CD14-positive monocyte (primary cell): ENCODE measurements around the gene P3H4. TPM values are rescaled to one million over a fixed set of nuclear protein-coding genes. Genes with fewer than 3 reads are reported as not detected.

ENCODE experiments used
- DNase-seq, 3 donors: peaks; one replicate each; pipeline ENCODE4 v3.0.0-alpha.2; 2011 to 2022
- H2AFZ ChIP-seq: 2 replicates; pipeline ENCODE4 v1.6.0; 2012; ENCODE audit warnings: mild to moderate bottlenecking, low read depth, low read length, inconsistent platforms; ENCODE audit not compliant: insufficient read depth, poor library complexity, severe bottlenecking
- H3K27ac ChIP-seq, 2 donors: 1 replicate in 1 of 2; 2 replicates in 1 of 2; pipeline ENCODE4 v1.5.1; 2012 to 2013; ENCODE audit warnings: low read length in 2 of 2, control low read depth in 1 of 2, inconsistent platforms in 1 of 2, low read depth in 1 of 2, mild to moderate bottlenecking in 1 of 2
- H3K27me3 ChIP-seq, 2 donors: one replicate each; pipeline versions ENCODE4 v1.6.0 to v1.6.1; 2011 to 2013; ENCODE audit warnings: low read length in 2 of 2; ENCODE audit not compliant: control insufficient read depth in 2 of 2, insufficient read depth in 2 of 2
- H3K36me3 ChIP-seq, 2 donors: replicated peaks in 1 of 2; 1 replicate in 1 of 2; 2 replicates in 1 of 2; pipeline versions ENCODE4 v1.5.1 to v1.6.1; 2012 to 2013; ENCODE audit warnings: low read length in 2 of 2, control low read depth in 1 of 2, inconsistent platforms in 1 of 2, mild to moderate bottlenecking in 1 of 2; ENCODE audit not compliant: insufficient read depth in 2 of 2, control insufficient read depth in 1 of 2
- H3K4me1 ChIP-seq, 2 donors: 1 replicate in 1 of 2; 2 replicates in 1 of 2; pipeline versions ENCODE4 v1.5.1 to v1.6.1; 2012 to 2013; ENCODE audit warnings: low read length in 2 of 2, control low read depth in 1 of 2, inconsistent platforms in 1 of 2, mild to moderate bottlenecking in 1 of 2, moderate library complexity in 1 of 2; ENCODE audit not compliant: insufficient read depth in 2 of 2, control insufficient read depth in 1 of 2
- H3K4me2 ChIP-seq: replicated peaks from 2 replicates; pipeline ENCODE3; 2012; ENCODE audit warnings: low read length, moderate library complexity, mild to moderate bottlenecking; ENCODE audit not compliant: poor library complexity, severe bottlenecking; ENCODE audit errors: extremely low read depth
- H3K4me3 ChIP-seq, 3 experiments: fragments of 200-600 bp in 1 of 3; sonication (generic) in 1 of 3; replicated peaks in 1 of 3; 1 replicate in 2 of 3; 2 replicates in 1 of 3; pipeline ENCODE4 v1.5.1; 2011 to 2013; ENCODE audit warnings: low read length in 3 of 3, mild to moderate bottlenecking in 3 of 3, control low read depth in 2 of 3, low read depth in 2 of 3, inconsistent platforms in 1 of 3, moderate library complexity in 1 of 3
- H3K79me2 ChIP-seq: 2 replicates; pipeline ENCODE4 v1.6.0; 2012; ENCODE audit warnings: mild to moderate bottlenecking, control low read depth, inconsistent platforms, low read length, moderate library complexity; ENCODE audit not compliant: insufficient read depth
- H3K9ac ChIP-seq: 2 replicates; pipeline ENCODE4 v1.6.0; 2017; ENCODE audit warnings: low read length, mild to moderate bottlenecking; ENCODE audit not compliant: insufficient read depth, poor library complexity, severe bottlenecking
- H3K9me3 ChIP-seq, 2 donors: replicated peaks in 1 of 2; 1 replicate in 1 of 2; 2 replicates in 1 of 2; pipeline versions ENCODE4 v1.5.1 to v1.6.1; 2012 to 2013; ENCODE audit warnings: low read length in 2 of 2, control low read depth in 1 of 2; ENCODE audit not compliant: control insufficient read depth in 1 of 2, insufficient read depth in 1 of 2
- H4K20me1 ChIP-seq: 2 replicates; pipeline ENCODE4 v1.6.0; 2012; ENCODE audit warnings: mild to moderate bottlenecking, low read length, control low read depth, moderate library complexity; ENCODE audit not compliant: insufficient read depth
- H3K27ac Mint-ChIP-seq, 7 donors: one replicate each; pipeline ENCODE4 v1.8.0; 2020; ENCODE audit warnings: mild to moderate bottlenecking in 7 of 7, mixed read lengths in 7 of 7, moderate library complexity in 6 of 7, inconsistent platforms in 2 of 7
- H3K27me3 Mint-ChIP-seq, 3 donors: one replicate each; pipeline ENCODE4 v1.8.0; 2021 to 2022; ENCODE audit warnings: low read depth in 3 of 3, mild to moderate bottlenecking in 3 of 3, mixed read lengths in 3 of 3, moderate library complexity in 3 of 3, inconsistent platforms in 1 of 3
- H3K36me3 Mint-ChIP-seq, 2 donors: one replicate each; pipeline ENCODE4 v1.8.0; 2020; ENCODE audit warnings: mixed read lengths in 2 of 2, inconsistent platforms in 1 of 2, mild to moderate bottlenecking in 1 of 2
- H3K4me1 Mint-ChIP-seq: one replicate; pipeline ENCODE4 v1.8.0; 2020; ENCODE audit warnings: mild to moderate bottlenecking, mixed read lengths
- H3K4me3 Mint-ChIP-seq, 2 donors: one replicate each; pipeline ENCODE4 v1.8.0; 2020; ENCODE audit warnings: mild to moderate bottlenecking in 2 of 2, mixed read lengths in 2 of 2, moderate library complexity in 1 of 2
- H3K9me3 Mint-ChIP-seq, 7 donors: one replicate each; pipeline ENCODE4 v1.8.0; 2020 to 2022; ENCODE audit warnings: mixed read lengths in 7 of 7, mild to moderate bottlenecking in 6 of 7, moderate library complexity in 6 of 7, inconsistent platforms in 2 of 7
- WGBS: methylation state at CpG from one replicate; pipeline ENCODE4 v1.1.5; 2013; ENCODE audit warnings: missing lambda C conversion rate; ENCODE audit not compliant: insufficient coverage; 5-methylcytosine and 5-hydroxymethylcytosine counted together
- intact Hi-C, 2 donors: fragments of 100-400 bp; cut with micrococcal nuclease; formaldehyde crosslinking; loops; one replicate each; pipeline versions ENCODE4 v1.15.0 to v1.15.1; 2023
- polyA plus RNA-seq, 3 donors: library from polyadenylated mRNA; depleted of rRNA in 1 of 3; unstranded in 2 of 3; stranded (reverse) in 1 of 3; fragments of 300-500 nt in 2 of 3; fragments of >200 nt in 1 of 3; fragmentation: Illumina TruSeq in 2 of 3; gene quantifications; 1 replicate in 2 of 3; 2 replicates in 1 of 3; pipeline ENCODE4 v1.2.3, GENCODE V29; 2012 to 2021
- TF ChIP-seq, protein P1 (sequence below): fragments of 200-600 bp; IDR thresholded peaks from one replicate; pipeline ENCODE4 v1.8.0; 2022; ENCODE audit warnings: antibody characterized with exemption, mild to moderate bottlenecking

Gene P3H4
- polyA plus RNA-seq, 3 donors, result 0.13 to 0.46 (median 0.16) TPM

DNA sequence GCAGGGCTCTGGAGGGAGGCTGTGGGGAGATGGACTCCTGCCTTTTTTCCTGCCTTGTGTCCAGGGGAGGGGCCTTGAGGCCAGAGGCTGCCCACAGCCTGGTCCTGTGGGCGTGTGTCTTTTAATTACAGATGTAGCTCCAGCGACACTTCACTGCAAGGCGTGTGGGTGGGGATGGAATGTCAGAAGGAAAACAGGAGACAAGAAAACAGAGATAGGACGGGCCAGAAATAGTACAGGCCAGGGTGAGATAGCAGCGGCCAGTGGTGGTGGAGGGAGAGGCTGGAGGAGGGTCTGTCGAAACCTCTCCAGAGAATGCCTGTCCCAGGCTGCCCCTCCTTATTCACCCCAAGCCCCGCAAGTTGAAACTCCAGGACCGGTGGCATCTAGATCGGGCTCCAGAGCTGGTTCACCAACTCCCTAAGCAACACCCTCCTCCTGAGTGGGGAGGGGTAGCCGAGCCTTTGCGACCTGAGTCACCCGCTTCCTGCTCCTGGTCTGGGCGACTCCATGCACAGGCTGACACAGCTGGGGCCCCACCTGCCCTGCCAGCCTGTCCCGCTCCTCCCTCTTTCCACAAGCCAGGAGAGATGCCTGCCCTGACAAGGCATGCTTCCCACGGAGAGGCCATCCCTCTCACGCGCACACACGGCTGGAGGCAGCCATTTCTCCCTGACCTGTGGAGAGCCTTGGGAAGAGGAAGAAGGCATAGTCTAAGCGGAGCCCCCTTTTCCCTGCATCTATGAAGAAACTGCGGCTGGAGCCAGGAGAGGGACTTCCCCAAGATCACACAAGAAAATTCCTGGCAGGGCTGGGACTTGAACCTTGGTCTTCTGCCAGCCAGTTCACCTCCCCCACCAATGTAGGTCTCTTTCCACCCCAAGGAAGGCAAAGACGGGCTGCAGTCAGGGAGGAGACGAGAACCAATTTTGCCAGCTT, 18.6 kb downstream of the P3H4 start:
- H3K27me3 ChIP-seq, result no peaks in the 10 kb centered on the region
- no peaks in the 10 kb centered on the region for H3K36me3 Mint-ChIP-seq
- peak in 2 of 3 donors; percentile 17 to 21 for DNase-seq
- no peak overlapping the region for H3K27ac ChIP-seq
- peak overlapping the region; percentile 60 for H2AFZ ChIP-seq
- peaks cover 2 to 7% (median 5%) of the 10 kb centered on the region in 3 donors for H3K27me3 Mint-ChIP-seq
- peaks cover 23 to 25% of the 10 kb centered on the region in 2 donors for H3K4me1 ChIP-seq
- no peaks in the 10 kb centered on the region for H3K36me3 ChIP-seq
- H3K9ac ChIP-seq, result no peak overlapping the region
- peaks cover 0 to 2% (median 0%) of the 10 kb centered on the region in 7 donors for H3K9me3 Mint-ChIP-seq
- WGBS, result 51% methylated on average over 8 of the region's 22 CpGs
- H3K4me1 Mint-ChIP-seq, result peaks cover 35% of the 10 kb centered on the region
- no peaks in the 10 kb centered on the region for H3K9me3 ChIP-seq
- no peaks in the 10 kb centered on the region for H4K20me1 ChIP-seq
- no peaks in the 10 kb centered on the region for H3K79me2 ChIP-seq
- intact Hi-C loops, result no loop called here
- no peak overlapping the region for H3K4me3 ChIP-seq
- TF ChIP-seq, protein P1, sequence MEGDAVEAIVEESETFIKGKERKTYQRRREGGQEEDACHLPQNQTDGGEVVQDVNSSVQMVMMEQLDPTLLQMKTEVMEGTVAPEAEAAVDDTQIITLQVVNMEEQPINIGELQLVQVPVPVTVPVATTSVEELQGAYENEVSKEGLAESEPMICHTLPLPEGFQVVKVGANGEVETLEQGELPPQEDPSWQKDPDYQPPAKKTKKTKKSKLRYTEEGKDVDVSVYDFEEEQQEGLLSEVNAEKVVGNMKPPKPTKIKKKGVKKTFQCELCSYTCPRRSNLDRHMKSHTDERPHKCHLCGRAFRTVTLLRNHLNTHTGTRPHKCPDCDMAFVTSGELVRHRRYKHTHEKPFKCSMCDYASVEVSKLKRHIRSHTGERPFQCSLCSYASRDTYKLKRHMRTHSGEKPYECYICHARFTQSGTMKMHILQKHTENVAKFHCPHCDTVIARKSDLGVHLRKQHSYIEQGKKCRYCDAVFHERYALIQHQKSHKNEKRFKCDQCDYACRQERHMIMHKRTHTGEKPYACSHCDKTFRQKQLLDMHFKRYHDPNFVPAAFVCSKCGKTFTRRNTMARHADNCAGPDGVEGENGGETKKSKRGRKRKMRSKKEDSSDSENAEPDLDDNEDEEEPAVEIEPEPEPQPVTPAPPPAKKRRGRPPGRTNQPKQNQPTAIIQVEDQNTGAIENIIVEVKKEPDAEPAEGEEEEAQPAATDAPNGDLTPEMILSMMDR, result no peak
- H3K4me2 ChIP-seq, result no peak overlapping the region
- no peak overlapping the region for H3K4me3 Mint-ChIP-seq
- H3K27ac Mint-ChIP-seq, result peak overlapping the region in 1 of 7 donors; percentile 15

- Histone ChIP-seq H3K36me3 (no peaks in the 10 kb centered on the region), H3K9me3 (no peaks in the 10 kb centered on the region), H4K20me1 (peaks cover 22% of the 10 kb centered on the region), H3K27ac (peak overlapping the region in 1 of 2 donors; percentile 82), H3K4me2 (peak overlapping the region; percentile 92), H3K4me3 (no peak overlapping the region), H3K79me2 (no peaks in the 10 kb centered on the region), H2AFZ (no peak overlapping the region), H3K9ac (no peak overlapping the region), H3K4me1 (peaks cover 62 to 63% of the 10 kb centered on the region in 2 donors), H3K27me3 (no peaks in the 10 kb centered on the region)
- Mint-ChIP-seq H3K27ac (peak overlapping the region in 1 of 7 donors; percentile 78), H3K27me3 (peaks cover 22 to 40% (median 23%) of the 10 kb centered on the region in 3 donors), H3K36me3 (peaks cover 0 to 2% of the 10 kb centered on the region in 2 donors), H3K4me1 (peaks cover 56% of the 10 kb centered on the region), H3K9me3 (peaks cover 0 to 7% (median 0%) of the 10 kb centered on the region in 7 donors), H3K4me3 (peak overlapping the region in 1 of 2 donors; percentile 61)
- no peak for DNase-seq
- TF ChIP-seq, protein P1, result no peak
- WGBS, result no CpG with 5 or more reads among the region's 4 CpGs
- intact Hi-C loops, result no loop called here
These were observed 24.7 kb downstream of the P3H4 start for GRCh38 chr17:41787021-41787418.
